ENCODE measurements around the gene GRIN1. TPM values are rescaled to one million over a fixed set of nuclear protein-coding genes. Genes with fewer than 3 reads are reported as not detected.

The GRIN1 gene
- total and polyA plus RNA-seq, 2 donors (not counting 3 experiments of a cell fraction or from before 2014, with no cell fraction given) = not detected

GRCh38 chr9:137112564-137113384 lies 26.2 kb upstream of the GRIN1 start:
- POLR2A ChIA-PET = interaction anchor here (0.6 kb wide), 1 partner anchor 91 kb away, joined by 7 read pairs; no protein-coding TSS in a partner anchor
- Histone ChIP-seq H3K27ac (ENCODE audit: insufficient read depth, low read depth, low read length) (no peak overlapping the region), H4K20me1 (replicated peaks; ENCODE audit: control insufficient read depth, extremely low read depth, insufficient read depth, low read length) (no peaks in the 10 kb centered on the region), H3K4me3 (replicated peaks in 1 of 3; ENCODE audit: insufficient read depth in 1 of 3, low read depth in 1 of 3, low read length in 3 of 3) (no peak overlapping the region), H3K4me1 (ENCODE audit: control insufficient read depth, extremely low read depth, insufficient read depth, low read length) (peaks cover 4% of the 10 kb centered on the region), H3K36me3 (ENCODE audit: control insufficient read depth in 2 of 2, extremely low read depth in 1 of 2, insufficient read depth in 2 of 2, low read length in 2 of 2) (peaks cover 0 to 25% of the 10 kb centered on the region in 2 experiments), H3K9me3 (replicated peaks; ENCODE audit: control insufficient read depth, insufficient read depth, low read length) (no peaks in the 10 kb centered on the region), H3K27me3 (ENCODE audit: control insufficient read depth in 2 of 2, insufficient read depth in 2 of 2, low read length in 2 of 2) (no peaks in the 10 kb centered on the region), H2AFZ (ENCODE audit: low read depth, low read length) (no peak overlapping the region), H3K9ac (replicated peaks; ENCODE audit: extremely low read depth, insufficient read depth, low read length) (no peak overlapping the region), H3K79me2 (ENCODE audit: control insufficient read depth, insufficient read depth, low read length) (no peaks in the 10 kb centered on the region), H3K4me2 (ENCODE audit: insufficient read depth, low read length) (no peak overlapping the region), H3K9me1 (replicated peaks; ENCODE audit: control insufficient read depth, extremely low read depth, insufficient read depth, low read length) (no peaks in the 10 kb centered on the region)
- CTCF ChIA-PET = interaction anchor here (1.1 to 1.7 kb wide), 2 partner anchors 115 to 124 kb away, joined by 3 to 7 read pairs; partner anchors contain the start of gene RNF224
- TF ChIP-seq POLR2A (IDR thresholded peaks at IDR 0.05; ENCODE audit: low read depth, low read length) = no peak
- no peak for TF ChIP-seq MAX (IDR thresholded peaks at IDR 0.05; ENCODE audit: insufficient read depth, insufficient read length)
- TF ChIP-seq GATA2 (IDR thresholded peaks at IDR 0.05; ENCODE audit: insufficient read depth, insufficient read length, low read depth, low read length) = no peak
- TF ChIP-seq MYC (IDR thresholded peaks at IDR 0.05; ENCODE audit: low read depth, low read length) = no peak
- no peak for TF ChIP-seq EZH2 (IDR thresholded peaks at IDR 0.05; ENCODE audit: borderline replicate concordance, low read depth, low read length, severe bottlenecking)
- TF ChIP-seq POLR2AphosphoS5 (IDR thresholded peaks at IDR 0.05; ENCODE audit: insufficient read depth, low read depth, low read length) = no peak
- no peak for TF ChIP-seq CTCF (IDR thresholded peaks at IDR 0.05; ENCODE audit: extremely low read depth in 1 of 2, insufficient read depth in 1 of 2, low read depth in 1 of 2, low read length in 2 of 2)
- TF ChIP-seq FOS (IDR thresholded peaks at IDR 0.05; ENCODE audit: borderline replicate concordance, insufficient read depth, low read length) = no peak
- TF ChIP-seq JUN (IDR thresholded peaks at IDR 0.05; ENCODE audit: borderline replicate concordance, insufficient read depth, insufficient read length, low read depth) = no peak
- no peak for FAIRE-seq
- DNase-seq (ENCODE audit: low read depth, low spot score) = no peak
- intact Hi-C loops (cut with micrococcal nuclease) = no loop called here
- no TSS peak for BruUV-seq (replicated peaks)
- dilution Hi-C loops (cut with MboI; ENCODE audit: extremely low pct_ligation_motif_present, low sequenced_read_pairs) = no loop called here
